ENCODE measurements around the gene TRMT13.

DNA sequence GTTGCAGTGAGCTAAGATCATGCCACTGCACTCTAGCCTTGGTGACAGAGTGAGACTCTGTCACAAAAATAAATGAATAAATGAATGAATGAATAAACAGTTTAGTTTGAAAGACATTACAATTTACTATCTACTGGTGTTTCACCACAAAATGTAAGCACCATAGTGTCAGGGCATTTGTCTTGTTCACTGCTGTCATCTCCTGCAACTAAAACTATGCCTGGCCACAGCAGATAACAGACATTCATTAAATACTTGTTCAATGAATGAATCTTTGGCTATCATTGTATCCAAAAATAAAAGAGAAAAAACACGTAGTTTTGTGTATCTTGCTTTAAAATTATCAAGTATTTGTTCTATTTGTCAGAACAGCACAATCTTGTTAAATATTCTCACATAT, 32.8 kb upstream of the TRMT13 start:
- TF ChIP-seq CTCF (IDR thresholded peaks at IDR 0.05; ENCODE audit: insufficient read depth, low read length, poor library complexity, severe bottlenecking) (no peak), EZH2phosphoT487 (conservative IDR thresholded peaks at IDR 0.05; ENCODE audit: low read length) (no peak)
